Retinal pigment epithelial cell (primary cell): Measurements from ENCODE around the gene ITPK1.

Experiments
- DNase-seq: peaks from one replicate; pipeline ENCODE4 v3.0.0-alpha.2; 2010; ENCODE audit warnings: low read depth
- H3K4me3 ChIP-seq: 2 replicates; pipeline ENCODE4 v1.5.1; 2011; ENCODE audit warnings: mild to moderate bottlenecking, low read length, control low read depth, moderate library complexity
- TF ChIP-seq, protein P1 (sequence below): conservative IDR thresholded peaks from 2 replicates; pipeline ENCODE4 v1.5.1; 2011; ENCODE audit warnings: low read depth, low read length, control low read depth, inconsistent platforms

Gene ITPK1

DNA sequence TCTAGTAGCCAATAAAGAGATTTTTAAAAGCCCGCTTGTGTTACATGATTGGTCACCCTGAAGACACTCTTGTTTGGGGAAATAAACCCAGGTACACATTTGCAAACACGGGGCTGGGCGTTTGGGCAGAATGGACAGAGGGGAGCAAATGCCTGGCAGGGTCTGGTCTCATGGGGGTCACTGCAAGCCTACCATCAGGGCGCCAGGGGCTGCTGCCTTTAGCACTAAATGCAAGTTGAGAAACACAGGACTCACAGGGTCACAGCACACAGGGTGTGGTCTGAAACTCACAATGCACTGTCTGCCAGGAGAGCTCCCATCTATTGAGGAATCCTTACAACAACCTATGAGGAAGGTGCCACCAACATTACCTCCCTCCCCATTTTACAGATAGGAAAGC, 130.2 kb downstream of the ITPK1 start:
- TF ChIP-seq, protein P1, sequence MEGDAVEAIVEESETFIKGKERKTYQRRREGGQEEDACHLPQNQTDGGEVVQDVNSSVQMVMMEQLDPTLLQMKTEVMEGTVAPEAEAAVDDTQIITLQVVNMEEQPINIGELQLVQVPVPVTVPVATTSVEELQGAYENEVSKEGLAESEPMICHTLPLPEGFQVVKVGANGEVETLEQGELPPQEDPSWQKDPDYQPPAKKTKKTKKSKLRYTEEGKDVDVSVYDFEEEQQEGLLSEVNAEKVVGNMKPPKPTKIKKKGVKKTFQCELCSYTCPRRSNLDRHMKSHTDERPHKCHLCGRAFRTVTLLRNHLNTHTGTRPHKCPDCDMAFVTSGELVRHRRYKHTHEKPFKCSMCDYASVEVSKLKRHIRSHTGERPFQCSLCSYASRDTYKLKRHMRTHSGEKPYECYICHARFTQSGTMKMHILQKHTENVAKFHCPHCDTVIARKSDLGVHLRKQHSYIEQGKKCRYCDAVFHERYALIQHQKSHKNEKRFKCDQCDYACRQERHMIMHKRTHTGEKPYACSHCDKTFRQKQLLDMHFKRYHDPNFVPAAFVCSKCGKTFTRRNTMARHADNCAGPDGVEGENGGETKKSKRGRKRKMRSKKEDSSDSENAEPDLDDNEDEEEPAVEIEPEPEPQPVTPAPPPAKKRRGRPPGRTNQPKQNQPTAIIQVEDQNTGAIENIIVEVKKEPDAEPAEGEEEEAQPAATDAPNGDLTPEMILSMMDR = no peak
- DNase-seq = no peak
- no peak overlapping the region for H3K4me3 ChIP-seq

DNA sequence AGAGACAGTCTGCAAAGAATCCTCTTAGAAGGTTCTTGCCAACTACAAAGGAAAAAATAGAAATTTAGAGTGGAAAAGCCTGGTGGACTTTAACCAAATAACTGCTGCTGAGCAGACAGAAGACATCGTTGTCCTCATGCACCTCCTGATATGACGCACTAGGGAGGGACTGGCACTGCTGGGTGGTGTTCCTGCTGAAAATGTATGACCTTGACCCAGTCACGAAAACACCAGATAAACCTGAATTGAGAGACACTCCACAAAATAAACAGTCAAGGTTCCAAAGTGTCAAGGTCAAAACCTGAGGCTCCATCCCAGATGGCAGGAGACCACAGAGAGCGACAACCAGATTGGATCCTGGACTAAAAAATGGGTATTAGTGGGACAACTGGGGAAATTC, 130.8 kb downstream of the ITPK1 start:
- DNase-seq = no peak
- TF ChIP-seq, protein P1 = no peak
- H3K4me3 ChIP-seq = no peak overlapping the region

DNA sequence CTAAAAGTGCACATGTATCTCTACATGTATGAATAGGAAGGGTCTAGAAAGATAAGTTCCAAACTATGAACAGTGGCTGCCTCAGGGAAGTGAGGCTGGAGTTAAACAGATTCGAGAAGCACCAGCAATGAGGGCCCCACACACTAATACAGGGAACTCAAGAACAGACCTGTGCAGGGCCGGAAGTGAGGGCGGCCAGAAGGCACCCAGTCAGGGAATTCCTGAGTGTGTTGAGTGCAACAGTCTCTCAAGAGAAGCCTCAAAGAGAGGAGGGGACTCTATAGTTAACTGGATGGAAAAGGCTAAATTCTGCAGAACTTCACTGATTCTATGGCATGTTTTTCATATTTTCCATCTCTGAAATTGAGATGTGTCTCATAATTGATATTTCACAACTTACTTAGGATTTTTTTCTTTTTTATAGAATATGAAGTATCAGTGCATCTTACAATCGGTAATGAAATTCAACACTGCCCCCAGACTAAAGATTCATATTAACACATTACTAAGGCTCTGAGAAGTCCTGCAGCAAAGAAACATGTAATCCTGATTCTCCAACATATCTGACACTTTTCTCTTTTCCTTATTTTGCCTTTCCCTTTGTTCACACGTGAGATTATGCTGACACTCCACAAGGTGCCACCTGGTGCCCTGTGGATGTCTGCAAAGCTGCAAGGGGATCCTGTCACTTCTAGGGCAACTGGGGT, 131.5 kb downstream of the ITPK1 start:
- no peak for DNase-seq
- H3K4me3 ChIP-seq = no peak overlapping the region
- TF ChIP-seq, protein P1 = no peak

DNA sequence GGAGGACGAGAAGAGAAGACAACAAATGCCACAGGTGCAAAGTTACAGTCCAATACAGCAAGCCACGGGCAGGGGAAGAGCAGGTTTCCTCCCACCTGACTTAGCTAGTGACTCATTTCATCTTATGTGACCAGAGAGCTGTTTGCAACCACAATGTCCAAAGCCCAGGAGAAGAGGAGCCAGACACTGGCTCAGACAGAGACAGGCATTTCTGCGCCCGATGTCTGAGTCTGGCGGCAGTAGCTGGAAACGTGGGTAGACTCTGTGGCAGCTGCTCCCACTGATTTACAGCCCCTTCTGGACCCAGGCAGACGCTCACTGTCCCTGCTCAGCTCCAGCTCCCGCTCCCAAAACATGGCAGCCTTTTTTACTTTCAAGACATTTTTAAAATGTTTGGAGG, 132.8 kb downstream of the ITPK1 start:
- no peak overlapping the region for H3K4me3 ChIP-seq
- TF ChIP-seq, protein P1 = no peak
- no peak for DNase-seq

DNA sequence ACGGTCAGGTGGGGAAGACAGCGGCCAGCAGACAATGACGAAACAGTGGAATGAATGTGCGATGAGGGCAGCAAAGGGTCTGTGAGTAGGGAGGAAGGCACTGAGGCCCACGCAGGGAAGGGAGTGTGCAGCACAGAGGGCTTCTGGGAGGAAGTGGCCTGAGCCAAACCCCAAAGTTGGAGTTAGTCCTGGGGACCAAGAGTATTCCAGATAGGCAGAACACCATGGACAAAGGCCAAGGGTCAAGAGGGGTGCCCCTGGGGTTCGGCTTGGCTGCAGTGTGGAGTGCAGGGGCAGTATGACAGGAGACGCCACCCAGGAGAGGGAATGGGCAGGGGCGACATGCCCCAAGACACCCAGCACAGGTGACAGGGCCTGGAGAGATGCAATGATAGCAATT, 134.0 kb downstream of the ITPK1 start:
- DNase-seq = no peak
- no peak overlapping the region for H3K4me3 ChIP-seq
- TF ChIP-seq, protein P1 = no peak

DNA sequence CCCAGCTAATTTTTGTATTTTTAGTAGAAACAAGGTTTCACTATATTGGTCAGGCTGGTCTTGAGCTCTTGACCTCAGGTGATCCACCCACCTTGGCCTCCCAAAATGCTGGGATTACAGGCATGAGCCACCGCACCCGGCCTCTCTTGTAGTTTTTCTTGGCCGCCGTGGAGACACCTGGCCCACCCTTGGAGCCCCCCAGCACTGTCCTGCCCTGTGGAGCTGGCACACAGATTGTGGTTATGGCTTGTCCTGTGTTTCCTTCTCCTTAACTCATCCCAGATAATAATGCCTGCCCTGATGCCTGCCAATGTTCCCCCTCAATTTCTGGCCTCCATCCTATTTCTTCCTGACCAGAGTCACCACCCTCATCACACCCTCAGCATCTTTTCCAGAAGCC, 134.9 kb downstream of the ITPK1 start:
- no peak overlapping the region for H3K4me3 ChIP-seq
- TF ChIP-seq, protein P1 = no peak
- DNase-seq = no peak

DNA sequence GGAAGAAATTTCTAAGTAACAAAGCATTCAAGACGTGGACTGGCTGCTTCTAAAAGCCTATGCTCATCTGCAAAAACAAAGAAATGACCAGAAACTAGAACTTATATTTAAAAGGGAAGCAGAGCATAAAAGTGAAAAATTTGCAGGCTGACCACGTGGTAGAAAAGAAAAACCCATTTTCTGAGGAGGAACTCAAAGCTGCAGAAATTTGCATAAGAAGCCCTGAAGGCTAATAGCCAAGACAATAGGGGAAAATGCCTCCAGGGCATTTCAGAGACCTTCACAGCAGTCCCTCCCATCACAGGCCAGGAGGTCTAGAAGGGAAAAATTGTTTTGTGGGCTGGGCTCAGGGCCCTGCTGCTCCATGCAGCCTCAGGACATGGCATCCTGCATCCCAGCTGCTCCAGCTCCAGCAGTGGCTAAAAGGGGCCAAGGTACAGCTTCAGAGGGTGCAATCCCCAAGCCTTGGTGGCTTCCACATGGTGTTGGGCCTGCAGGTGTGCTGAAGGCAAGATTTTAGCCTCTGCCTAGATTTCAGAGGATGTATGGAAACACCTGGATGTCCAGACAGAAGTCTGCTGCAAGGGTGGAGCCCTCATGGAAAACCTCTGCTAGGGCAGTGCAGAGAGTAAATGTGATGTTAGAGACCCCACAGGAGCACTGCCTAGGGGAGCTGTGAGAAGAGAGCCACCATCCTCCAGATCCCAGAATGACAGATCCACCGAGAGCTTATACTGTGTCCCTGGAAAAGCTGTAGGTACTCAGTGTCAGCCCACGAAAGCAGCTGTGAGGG, 137.3 kb downstream of the ITPK1 start:
- TF ChIP-seq, protein P1 = no peak
- no peak for DNase-seq
- H3K4me3 ChIP-seq = no peak overlapping the region
